HUES64 (cell line): Measurements from ENCODE around the gene ART4.

ENCODE experiments used
- H3K27ac ChIP-seq: 2 replicates; pipeline ENCODE4 v1.7.0; 2013; ENCODE audit warnings: low read depth, low read length, inconsistent platforms
- H3K27me3 ChIP-seq: 2 replicates; pipeline ENCODE4 v1.6.1; 2013; ENCODE audit warnings: mild to moderate bottlenecking, low read length; ENCODE audit not compliant: insufficient read depth
- H3K36me3 ChIP-seq: 2 replicates; pipeline ENCODE4 v1.6.1; 2013; ENCODE audit warnings: mild to moderate bottlenecking, low read length; ENCODE audit not compliant: insufficient read depth
- H3K4me1 ChIP-seq: 2 replicates; pipeline ENCODE4 v1.6.1; 2013; ENCODE audit warnings: mild to moderate bottlenecking, low read length, moderate library complexity; ENCODE audit not compliant: insufficient read depth
- H3K4me3 ChIP-seq: 2 replicates; pipeline ENCODE4 v1.5.1; 2013; ENCODE audit warnings: mild to moderate bottlenecking, low read length, moderate library complexity
- H3K9ac ChIP-seq: 2 replicates; pipeline ENCODE4 v1.6.1; 2013; ENCODE audit warnings: mild to moderate bottlenecking, low read depth, low read length
- H3K9me3 ChIP-seq: 2 replicates; pipeline ENCODE4 v1.6.1; 2013; ENCODE audit warnings: low read depth, low read length; ENCODE audit not compliant: insufficient read depth
- WGBS: fragments of 150-250, 120-280 bp; methylation state at CpG from one replicate; pipeline ENCODE4 v1.1.7; 2013; ENCODE audit warnings: missing lambda C conversion rate; 5-methylcytosine and 5-hydroxymethylcytosine counted together

ART4 gene

GRCh38 chr12:14850929-14851663 lies 7.8 kb upstream of the ART4 start:
- Histone ChIP-seq H3K4me3 (no peak overlapping the region), H3K36me3 (no peaks in the 10 kb centered on the region), H3K4me1 (peaks cover 21% of the 10 kb centered on the region), H3K9me3 (no peaks in the 10 kb centered on the region), H3K27ac (no peak overlapping the region), H3K9ac (no peak overlapping the region), H3K27me3 (no peaks in the 10 kb centered on the region)
- 92% methylated on average over 1 of the region's 1 CpG for WGBS

GRCh38 chr12:14849661-14850060 lies 6.3 kb upstream of the ART4 start:
- H3K36me3 ChIP-seq: no peaks in the 10 kb centered on the region
- H3K27ac ChIP-seq: no peak overlapping the region
- no peak overlapping the region for H3K9ac ChIP-seq
- no peaks in the 10 kb centered on the region for H3K9me3 ChIP-seq
- WGBS: 88% methylated on average over 2 of the region's 2 CpGs
- no peak overlapping the region for H3K4me3 ChIP-seq
- peaks cover 20% of the 10 kb centered on the region for H3K4me1 ChIP-seq
- no peaks in the 10 kb centered on the region for H3K27me3 ChIP-seq

DNA sequence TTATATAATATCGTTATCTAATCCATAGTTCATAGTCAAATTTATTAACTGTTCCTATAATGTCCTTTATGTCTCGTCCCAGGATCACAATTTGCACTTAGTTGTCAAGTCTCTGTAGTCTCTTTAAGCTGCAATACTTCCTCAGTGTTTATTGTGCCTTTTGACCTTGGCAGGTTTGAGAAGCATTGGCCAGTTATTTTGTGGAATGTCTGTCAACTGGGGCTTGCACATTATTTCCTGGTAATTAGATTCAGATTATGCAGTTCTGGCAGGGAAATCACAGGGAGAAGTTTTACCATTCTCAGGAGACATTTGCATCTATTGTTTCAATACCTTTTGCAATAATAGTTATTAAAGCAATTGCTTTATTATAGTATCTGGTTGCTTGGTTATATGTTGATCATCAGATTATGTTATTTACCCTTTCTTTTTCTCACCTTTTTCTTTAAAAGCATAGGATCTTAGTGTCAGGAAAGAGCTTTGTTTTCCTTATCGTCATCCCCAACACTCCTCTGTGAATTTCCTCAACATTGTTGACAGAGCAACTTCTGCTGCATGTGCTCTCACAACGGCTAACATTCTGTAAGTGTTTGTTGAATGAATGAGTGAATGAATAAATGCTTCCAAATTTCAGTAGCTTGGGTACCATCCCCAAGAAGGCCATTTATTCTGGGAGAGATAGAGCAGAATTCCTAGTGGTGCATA lies 3.7 kb upstream of the ART4 start:
- WGBS: 97% methylated on average over 4 of the region's 4 CpGs
- no peak overlapping the region for H3K9ac ChIP-seq
- H3K4me3 ChIP-seq: no peak overlapping the region
- no peaks in the 10 kb centered on the region for H3K36me3 ChIP-seq
- no peaks in the 10 kb centered on the region for H3K27me3 ChIP-seq
- no peaks in the 10 kb centered on the region for H3K4me1 ChIP-seq
- no peak overlapping the region for H3K27ac ChIP-seq
- no peaks in the 10 kb centered on the region for H3K9me3 ChIP-seq

- H3K4me3 ChIP-seq: no peak overlapping the region
- no peaks in the 10 kb centered on the region for H3K27me3 ChIP-seq
- 84% methylated on average over 1 of the region's 3 CpGs for WGBS
- no peaks in the 10 kb centered on the region; the same call in 1 of the 2 replicates for H3K4me1 ChIP-seq
- no peak overlapping the region for H3K9ac ChIP-seq
- no peaks in the 10 kb centered on the region for H3K36me3 ChIP-seq
- no peak overlapping the region for H3K27ac ChIP-seq
- H3K9me3 ChIP-seq: no peaks in the 10 kb centered on the region
Measured at GRCh38 chr12:14846042-14846587, 2.8 kb upstream of the ART4 start.

- no peak overlapping the region for H3K9ac ChIP-seq
- WGBS: 3% methylated on average over 1 of the region's 3 CpGs
- H3K36me3 ChIP-seq: no peaks in the 10 kb centered on the region
- no peak overlapping the region for H3K4me3 ChIP-seq
- H3K27ac ChIP-seq: no peak overlapping the region
- no peaks in the 10 kb centered on the region for H3K9me3 ChIP-seq
- H3K4me1 ChIP-seq: no peaks in the 10 kb centered on the region; the same call in 1 of the 2 replicates
- no peaks in the 10 kb centered on the region for H3K27me3 ChIP-seq
Measured at GRCh38 chr12:14845350-14845750, 2.0 kb upstream of the ART4 start.

DNA sequence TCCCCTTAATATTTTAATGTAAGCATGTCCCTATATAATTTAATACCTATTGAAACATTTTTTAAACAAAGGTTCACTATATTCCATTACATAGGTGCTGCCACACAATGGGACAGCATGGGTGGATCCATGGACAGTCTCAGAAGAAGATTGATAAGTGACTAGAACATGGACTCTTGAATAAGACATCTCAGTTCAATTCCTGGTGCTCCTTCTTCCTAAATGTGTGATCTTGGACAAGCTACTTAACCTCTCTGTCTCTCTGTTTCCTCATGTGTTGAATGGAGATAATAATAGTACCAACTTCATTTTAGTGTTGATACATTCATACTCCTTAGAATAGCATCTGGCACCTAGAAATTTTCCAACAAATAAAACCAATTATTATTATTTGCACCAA lies 1.1 kb upstream of the ART4 start:
- Histone ChIP-seq H3K4me3 (no peak overlapping the region), H3K9me3 (no peaks in the 10 kb centered on the region; the same call in 1 of the 2 replicates), H3K4me1 (no peaks in the 10 kb centered on the region; the same call in 1 of the 2 replicates), H3K9ac (no peak overlapping the region), H3K36me3 (no peaks in the 10 kb centered on the region), H3K27me3 (no peaks in the 10 kb centered on the region), H3K27ac (no peak overlapping the region)

- Histone ChIP-seq H3K9ac (no peak overlapping the region), H3K9me3 (no peaks in the 10 kb centered on the region; the same call in 1 of the 2 replicates), H3K36me3 (no peaks in the 10 kb centered on the region), H3K27me3 (no peaks in the 10 kb centered on the region), H3K4me3 (no peak overlapping the region), H3K27ac (no peak overlapping the region), H3K4me1 (no peaks in the 10 kb centered on the region; the same call in 1 of the 2 replicates)
- 90% methylated on average over 2 of the region's 3 CpGs for WGBS
Measured at GRCh38 chr12:14842315-14842714, 1.0 kb downstream of the ART4 start.

DNA sequence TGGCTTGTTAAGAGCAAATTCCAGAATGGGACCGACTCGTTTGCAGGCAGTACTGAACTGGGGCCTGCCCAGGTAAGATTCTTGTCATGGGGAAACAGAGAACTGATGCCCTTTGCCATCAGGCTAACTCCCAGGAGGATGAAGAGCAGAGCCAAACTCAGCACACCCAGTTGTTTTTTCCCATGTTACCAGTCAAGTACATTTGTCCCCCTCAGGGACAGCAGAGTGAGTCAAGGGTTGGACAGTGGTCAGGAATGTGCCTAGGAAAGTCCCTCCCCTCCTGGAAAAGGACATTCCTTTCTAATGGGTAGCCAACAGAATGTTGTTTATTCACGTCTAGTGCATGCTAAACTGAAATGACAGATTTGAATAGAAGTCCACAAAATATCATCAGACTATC lies 1.6 kb downstream of the ART4 start:
- Histone ChIP-seq H3K9ac (no peak overlapping the region), H3K4me3 (no peak overlapping the region), H3K27ac (no peak overlapping the region), H3K27me3 (no peaks in the 10 kb centered on the region), H3K9me3 (no peaks in the 10 kb centered on the region; the same call in 1 of the 2 replicates), H3K36me3 (no peaks in the 10 kb centered on the region), H3K4me1 (peaks cover 1% of the 10 kb centered on the region; the same call in 1 of the 2 replicates)
- 91% methylated on average over 3 of the region's 3 CpGs for WGBS

DNA sequence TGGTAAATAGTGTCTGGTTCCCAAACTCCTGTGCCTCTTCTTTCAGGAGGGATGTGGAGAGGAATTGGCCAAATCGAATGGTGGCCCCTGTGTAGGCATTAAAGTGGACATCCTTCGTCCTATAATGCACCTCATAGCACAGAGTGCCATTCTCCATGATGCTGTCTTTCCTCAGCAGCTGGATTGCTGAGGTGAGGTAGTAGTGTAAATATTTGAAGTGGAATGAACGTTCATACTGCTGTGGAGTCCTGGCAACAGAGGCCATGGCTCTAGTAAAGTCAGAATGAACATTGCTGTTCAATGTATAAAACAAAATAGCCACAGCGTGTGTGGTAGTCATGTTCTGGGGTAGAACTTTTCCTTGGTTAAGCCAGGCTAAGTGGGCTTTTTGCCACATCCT lies 2.7 kb downstream of the ART4 start:
- H3K27ac ChIP-seq: no peak overlapping the region
- no peak overlapping the region for H3K4me3 ChIP-seq
- no peaks in the 10 kb centered on the region for H3K36me3 ChIP-seq
- no peaks in the 10 kb centered on the region; the same call in 1 of the 2 replicates for H3K9me3 ChIP-seq
- peaks cover 6% of the 10 kb centered on the region; the same call in 1 of the 2 replicates for H3K4me1 ChIP-seq
- WGBS: 95% methylated on average over 4 of the region's 4 CpGs
- no peak overlapping the region for H3K9ac ChIP-seq
- H3K27me3 ChIP-seq: no peaks in the 10 kb centered on the region

DNA sequence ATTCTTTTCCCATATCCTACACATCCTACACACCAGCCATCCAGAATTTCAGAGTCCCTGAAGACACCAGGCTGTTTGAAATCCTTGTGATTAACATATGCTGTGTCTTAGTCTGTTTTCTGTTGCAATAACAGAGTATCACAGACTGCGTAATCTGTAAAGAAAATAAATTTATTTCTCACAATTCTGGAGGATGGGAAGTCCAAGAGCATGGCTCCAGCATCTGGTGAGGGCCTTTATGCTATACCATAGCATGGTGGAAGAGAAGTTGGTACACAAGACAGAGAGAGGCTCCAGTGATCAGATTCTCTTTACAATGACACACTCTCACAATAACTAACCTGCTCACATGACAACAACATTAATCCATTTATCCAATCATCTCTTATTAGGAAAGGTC lies 4.1 kb downstream of the ART4 start:
- 100% methylated on average over 1 of the region's 1 CpG for WGBS

More for the DNA sequence above, 4.1 kb downstream of the ART4 start:
- no peak overlapping the region for H3K9ac ChIP-seq
- H3K27ac ChIP-seq: no peak overlapping the region
- H3K4me3 ChIP-seq: no peak overlapping the region
- H3K36me3 ChIP-seq: no peaks in the 10 kb centered on the region
- no peaks in the 10 kb centered on the region for H3K27me3 ChIP-seq
- peaks cover 6% of the 10 kb centered on the region; the same call in 1 of the 2 replicates for H3K4me1 ChIP-seq
- H3K9me3 ChIP-seq: no peaks in the 10 kb centered on the region; the same call in 1 of the 2 replicates
